IMR-90 (cell line): ENCODE measurements around the gene RPL10. TPM values are rescaled to one million over a fixed set of nuclear protein-coding genes. Genes with fewer than 3 reads are reported as not detected.

Experiments used
- ATAC-seq: fragments of 200-7000 bp; cut with Tn5 transposase; 2 replicates; pipeline ENCODE4 v1.9.1; 2020; ENCODE audit warnings: low read depth, mild to moderate bottlenecking, moderate library complexity
- BruUV-seq: library from RNA; stranded (reverse); fragments of 400-500 nt; replicated peaks from 2 replicates; lab custom pipeline; 2021; lab: Mats Ljungman, UMichigan
- CTCF ChIA-PET: fragments of 300-600 bp; formaldehyde crosslinking; extraction: SDS; loops from one replicate; lab custom pipeline; 2021; ENCODE audit warnings: antibody characterized with exemption; lab: Yijun Ruan, JAX
- POLR2A ChIA-PET: fragments of 300-600 bp; sonication (Branson Sonifier 250); formaldehyde crosslinking; loops from one replicate; lab custom pipeline; 2022; ENCODE audit warnings: antibody characterized with exemption; ENCODE audit not compliant: unreplicated experiment; lab: Charles Lee
- DNase-seq: peaks from one replicate; pipeline ENCODE4 v3.0.0; 2013
- H2AFZ ChIP-seq: replicated peaks from 2 replicates; pipeline ENCODE3; 2013; ENCODE audit warnings: low read length, mild to moderate bottlenecking; ENCODE audit not compliant: poor library complexity
- H2AK5ac ChIP-seq: 2 replicates; pipeline ENCODE4 v1.6.1; 2013; ENCODE audit warnings: low read depth, low read length, inconsistent platforms
- H2AK9ac ChIP-seq: replicated peaks from 2 replicates; pipeline ENCODE3; 2013; ENCODE audit warnings: mild to moderate bottlenecking, low read depth, low read length, moderate library complexity; ENCODE audit not compliant: poor library complexity
- H2BK120ac ChIP-seq: 2 replicates; pipeline ENCODE4 v1.6.1; 2013; ENCODE audit warnings: low read depth, low read length, inconsistent platforms
- H2BK15ac ChIP-seq: 3 replicates; pipeline ENCODE4 v1.6.1; 2013; ENCODE audit warnings: low read depth, low read length, inconsistent platforms
- H2BK20ac ChIP-seq: 2 replicates; pipeline ENCODE4 v1.6.1; 2013; ENCODE audit warnings: low read depth, mild to moderate bottlenecking, inconsistent platforms, low read length, moderate library complexity
- H2BK5ac ChIP-seq: 2 replicates; pipeline ENCODE4 v1.6.1; 2013; ENCODE audit warnings: mild to moderate bottlenecking, low read depth, low read length, inconsistent platforms; ENCODE audit not compliant: poor library complexity, severe bottlenecking
- H3K14ac ChIP-seq: replicated peaks from 2 replicates; pipeline ENCODE4 v1.6.1; 2013; ENCODE audit warnings: low read depth, low read length, inconsistent platforms
- H3K18ac ChIP-seq: 2 replicates; pipeline ENCODE4 v1.6.1; 2013; ENCODE audit warnings: low read depth, low read length, control low read depth
- H3K23ac ChIP-seq: 2 replicates; pipeline ENCODE4 v1.6.1; 2013; ENCODE audit warnings: low read depth, low read length, inconsistent platforms
- H3K27ac ChIP-seq: 2 replicates; pipeline ENCODE4 v1.5.1; 2013; ENCODE audit warnings: mild to moderate bottlenecking, control low read depth, low read length; ENCODE audit not compliant: insufficient read depth
- H3K27me3 ChIP-seq: 2 replicates; pipeline ENCODE4 v1.6.1; 2013; ENCODE audit warnings: low read length; ENCODE audit not compliant: control insufficient read depth, insufficient read depth
- H3K36me3 ChIP-seq: 2 replicates; pipeline ENCODE4 v1.6.1; 2013; ENCODE audit warnings: low read length, mixed read lengths; ENCODE audit not compliant: control insufficient read depth, insufficient read depth
- H3K4ac ChIP-seq: 2 replicates; pipeline ENCODE4 v1.6.1; 2013; ENCODE audit warnings: low read depth, low read length, inconsistent platforms
- H3K4me1 ChIP-seq: 2 replicates; pipeline ENCODE4 v1.6.1; 2013; ENCODE audit warnings: low read length, mixed read lengths; ENCODE audit not compliant: control insufficient read depth, insufficient read depth
- H3K4me2 ChIP-seq: 2 replicates; pipeline ENCODE4 v1.6.1; 2013; ENCODE audit warnings: low read depth, mild to moderate bottlenecking, control low read depth, low read length, moderate library complexity
- H3K4me3 ChIP-seq: 2 replicates; pipeline ENCODE4 v1.5.1; 2013; ENCODE audit warnings: low read depth, mild to moderate bottlenecking, control low read depth, low read length, moderate library complexity; ENCODE audit not compliant: insufficient read depth
- H3K56ac ChIP-seq: 2 replicates; pipeline ENCODE4 v1.6.1; 2013; ENCODE audit warnings: low read length, inconsistent platforms; ENCODE audit not compliant: insufficient read depth; ENCODE audit errors: extremely low read depth
- H3K79me1 ChIP-seq, 2 experiments: 2 replicates each; pipeline ENCODE4 v1.6.1; 2013; ENCODE audit warnings: low read length in 2 of 2, inconsistent platforms in 1 of 2, low read depth in 1 of 2
- H3K9ac ChIP-seq: 2 replicates; pipeline ENCODE4 v1.6.1; 2013; ENCODE audit warnings: low read depth, low read length, control low read depth
- H3K9me1 ChIP-seq: 2 replicates; pipeline ENCODE4 v1.6.1; 2013; ENCODE audit warnings: low read length, inconsistent platforms; ENCODE audit not compliant: insufficient read depth
- H3K9me3 ChIP-seq: 2 replicates; pipeline ENCODE4 v1.6.1; 2013; ENCODE audit warnings: low read length; ENCODE audit not compliant: control insufficient read depth, insufficient read depth
- H4K20me1 ChIP-seq: 2 replicates; pipeline ENCODE4 v1.6.1; 2013; ENCODE audit warnings: low read length, inconsistent platforms; ENCODE audit not compliant: insufficient read depth
- H4K5ac ChIP-seq: 2 replicates; pipeline ENCODE4 v1.6.1; 2013; ENCODE audit warnings: mild to moderate bottlenecking, low read depth, low read length, control low read depth
- H4K8ac ChIP-seq, 2 experiments: 2 replicates each; pipeline ENCODE4 v1.6.1; 2013; ENCODE audit warnings: low read depth in 2 of 2, low read length in 2 of 2, control low read depth in 1 of 2, inconsistent platforms in 1 of 2
- H4K91ac ChIP-seq: 2 replicates; pipeline ENCODE4 v1.6.1; 2013; ENCODE audit warnings: low read depth, low read length, inconsistent platforms; ENCODE audit not compliant: insufficient read depth
- CHD1 ChIP-seq: IDR thresholded peaks from 2 replicates; pipeline ENCODE4 v1.6.1; 2012; ENCODE audit warnings: low read depth, low read length, improper control_type of control experiment
- CTCF ChIP-seq: conservative IDR thresholded peaks from 2 replicates; pipeline ENCODE4 v1.5.1; 2012; ENCODE audit warnings: mild to moderate bottlenecking, low read depth, low read length, improper control_type of control experiment
- ELK1 ChIP-seq: fragments of 150-350 bp; IDR thresholded peaks from 2 replicates; pipeline ENCODE4 v1.6.1; 2016; ENCODE audit warnings: low read depth, mild to moderate bottlenecking, low read length, moderate library complexity, borderline replicate concordance
- MAZ ChIP-seq: IDR thresholded peaks from 2 replicates; pipeline ENCODE4 v1.6.1; 2012; ENCODE audit warnings: low read depth, mild to moderate bottlenecking, low read length, improper control_type of control experiment, moderate library complexity, borderline replicate concordance
- MXI1 ChIP-seq: IDR thresholded peaks from 2 replicates; pipeline ENCODE4 v1.6.1; 2012; ENCODE audit warnings: low read depth, mild to moderate bottlenecking, low read length, moderate library complexity, borderline replicate concordance
- RAD21 ChIP-seq: IDR thresholded peaks from 2 replicates; pipeline ENCODE4 v1.6.1; 2012; ENCODE audit warnings: low read length, improper control_type of control experiment
- RCOR1 ChIP-seq: IDR thresholded peaks from 2 replicates; pipeline ENCODE4 v1.6.1; 2012; ENCODE audit warnings: mild to moderate bottlenecking, low read length, improper control_type of control experiment; ENCODE audit not compliant: insufficient replicate concordance
- RFX5 ChIP-seq: IDR thresholded peaks from 2 replicates; pipeline ENCODE4 v1.8.0; 2012; ENCODE audit warnings: low read depth, mild to moderate bottlenecking, low read length, moderate library complexity
- SMC3 ChIP-seq: fragments of 150-350 bp; IDR thresholded peaks from 2 replicates; pipeline ENCODE4 v1.6.1; 2016; ENCODE audit warnings: low read depth, mild to moderate bottlenecking, antibody characterized with exemption, low read length, moderate library complexity
- USF2 ChIP-seq: fragments of 150-350 bp; IDR thresholded peaks from 2 replicates; pipeline ENCODE4 v1.6.1; 2017; ENCODE audit warnings: mild to moderate bottlenecking, antibody characterized with exemption, low read length, low read depth
- WGBS, 2 experiments: methylation state at CpG; one replicate each; pipeline versions ENCODE4 v1.1.5 to v1.1.7; 2013; ENCODE audit warnings: missing lambda C conversion rate in 2 of 2; ENCODE audit not compliant: insufficient read length in 1 of 2; ENCODE audit errors: extremely low coverage in 2 of 2; 5-methylcytosine and 5-hydroxymethylcytosine counted together
- dilution Hi-C: fragments of 300-500 bp; cut with HindIII; formaldehyde crosslinking; loops from one replicate; pipeline ENCODE4 v1.14.3; 2018; ENCODE audit warnings: low sequenced_read_pairs; ENCODE audit not compliant: unreplicated experiment
- in situ Hi-C: fragments of 300-500 bp; cut with MboI; formaldehyde crosslinking; loops from 3 replicates; pipeline ENCODE4 v1.14.3; 2019; ENCODE audit warnings: low sequenced_read_pairs, inconsistent platforms, mixed read lengths
- intact Hi-C: fragments of 100-400 bp; cut with micrococcal nuclease; formaldehyde crosslinking; loops from 2 replicates; pipeline ENCODE4 v1.10.0; 2022
- polyA plus RNA-seq, 3 experiments: library from polyadenylated mRNA; depleted of rRNA; stranded (reverse); fragments of >200 nt; gene quantifications; 2 replicates each; pipeline ENCODE4 v1.2.3, GENCODE V29; 2012; ENCODE audit warnings: low replicate concordance in 1 of 3
- total RNA-seq: library from RNA; depleted of rRNA; stranded (reverse); fragments of >200 nt; gene quantifications from 2 replicates; pipeline ENCODE4 v1.2.3, GENCODE V29; 2012

Gene RPL10
- total and polyA plus RNA-seq, 2 of the 4 experiments (the other 2 are of a cell fraction), result 1,582 to 7,467 TPM

- Histone ChIP-seq H3K4me2 (no peak overlapping the region), H2BK20ac (no peak overlapping the region), H3K4ac (no peak overlapping the region), H3K23ac (no peak overlapping the region), H3K9me3 (no peaks in the 10 kb centered on the region; the same call in 1 of the 2 replicates), H2BK120ac (no peak overlapping the region), H2BK5ac (no peak overlapping the region), H3K79me1 (peaks cover 3 to 32% of the 10 kb centered on the region in 2 experiments; a peak in 3 of 4 replicates), H3K4me1 (no peaks in the 10 kb centered on the region), H3K9me1 (no peaks in the 10 kb centered on the region), H4K8ac (no peak overlapping the region), H2BK15ac (no peak overlapping the region), H3K18ac (no peak overlapping the region), H2AFZ (peak overlapping the region; percentile 32), H3K27ac (no peak overlapping the region), H3K36me3 (peaks cover 70% of the 10 kb centered on the region), H2AK5ac (no peak overlapping the region), H3K4me3 (no peak overlapping the region), H4K5ac (no peak overlapping the region), H3K27me3 (no peaks in the 10 kb centered on the region), H4K20me1 (peaks cover 79% of the 10 kb centered on the region), H3K9ac (no peak overlapping the region), H3K14ac (no peak overlapping the region), H3K56ac (no peak overlapping the region), H2AK9ac (peak overlapping the region; percentile 63), H4K91ac (no peak overlapping the region)
- ChIA-PET POLR2A (no interaction called here), CTCF (no interaction called here)
- DNase-seq (no peak), ATAC-seq (no peak)
- dilution Hi-C loops (no loop called here), in situ Hi-C loops (no loop called here), intact Hi-C loops (no loop called here)
- WGBS, 2 experiments, result 78% methylated on average over 8 of the region's 15 CpGs; no CpG with 5 or more reads in 1 of the 2 experiments
- TF ChIP-seq ELK1, result no peak
- no peak for TF ChIP-seq RAD21
- no peak for TF ChIP-seq CHD1
- no peak for TF ChIP-seq RCOR1
- TF ChIP-seq MAZ, result no peak
- TF ChIP-seq MXI1, result no peak
- TF ChIP-seq SMC3, result no peak
- TF ChIP-seq USF2, result no peak
- no peak for TF ChIP-seq RFX5
- TF ChIP-seq CTCF, result no peak
- no TSS peak for BruUV-seq
Observed at GRCh38 chrX:154349979-154350378, 48.2 kb upstream of the RPL10 start.
